Endothelial cell of umbilical vein (primary cell): ENCODE data around the gene MFSD6. TPM values are rescaled to one million over a fixed set of nuclear protein-coding genes. Genes with fewer than 3 reads are reported as not detected.

ENCODE experiments used
- BruUV-seq: library from RNA; stranded (reverse); fragments of 400-500 nt; replicated peaks from 2 replicates; lab custom pipeline; 2021; lab: Mats Ljungman, UMichigan
- CTCF ChIA-PET: fragments of 300-600, 350-600 bp; sonication (Branson Sonifier 250); formaldehyde crosslinking; loops from one replicate; lab custom pipeline; 2021; ENCODE audit warnings: antibody characterized with exemption, inconsistent platforms; lab: Charles Lee
- POLR2A ChIA-PET: fragments of 300-600, 350-600 bp; sonication (Branson Sonifier 250); formaldehyde crosslinking; loops from one replicate; lab custom pipeline; 2021; ENCODE audit warnings: antibody characterized with exemption, inconsistent platforms; lab: Charles Lee
- DNase-seq: peaks from one replicate; pipeline ENCODE4 v3.0.0-alpha.2; 2011; ENCODE audit warnings: low read depth, low spot score
- FAIRE-seq: peaks from 2 replicates; lab custom pipeline; 2011; peaks lifted over from hg19 to GRCh38; lab: Jason Lieb, UNC
- H2AFZ ChIP-seq: 2 replicates; pipeline ENCODE4 v1.6.0; 2012; ENCODE audit warnings: low read depth, low read length, control low read depth, inconsistent platforms
- H3K27ac ChIP-seq: 2 replicates; pipeline ENCODE4 v1.5.1; 2011; ENCODE audit warnings: low read depth, mild to moderate bottlenecking, control low read depth, low read length, moderate library complexity; ENCODE audit not compliant: insufficient read depth
- H3K27me3 ChIP-seq, 2 experiments: 2 replicates each; pipeline versions ENCODE4 v1.6.0 to v1.6.1; 2011; ENCODE audit warnings: low read length in 2 of 2, mixed read lengths in 1 of 2; ENCODE audit not compliant: control insufficient read depth in 2 of 2, insufficient read depth in 2 of 2
- H3K36me3 ChIP-seq, 2 experiments: 2 replicates in 1 of 2; 3 replicates in 1 of 2; pipeline ENCODE4 v1.5.1; 2011; ENCODE audit warnings: low read length in 2 of 2, mild to moderate bottlenecking in 1 of 2, moderate library complexity in 1 of 2; ENCODE audit not compliant: control insufficient read depth in 2 of 2, insufficient read depth in 2 of 2; ENCODE audit errors: extremely low read depth in 1 of 2
- H3K4me1 ChIP-seq: 3 replicates; pipeline ENCODE4 v1.5.1; 2011; ENCODE audit warnings: mild to moderate bottlenecking, low read length; ENCODE audit not compliant: control insufficient read depth, insufficient read depth; ENCODE audit errors: extremely low read depth
- H3K4me2 ChIP-seq: 2 replicates; pipeline ENCODE4 v1.6.1; 2011; ENCODE audit warnings: low read length, control low read depth, mixed read lengths; ENCODE audit not compliant: insufficient read depth
- H3K4me3 ChIP-seq, 3 experiments: fragments of 200-600 bp in 1 of 3; sonication (generic), shearing (Covaris generic) in 1 of 3; replicated peaks in 1 of 3; 2 replicates each; pipeline ENCODE4 v1.5.1; 2011 to 2016; ENCODE audit warnings: control low read depth in 3 of 3, low read length in 3 of 3, mild to moderate bottlenecking in 2 of 3, inconsistent platforms in 1 of 3, low read depth in 1 of 3, moderate library complexity in 1 of 3; ENCODE audit not compliant: insufficient read depth in 1 of 3
- H3K79me2 ChIP-seq: 2 replicates; pipeline ENCODE4 v1.6.0; 2012; ENCODE audit warnings: low read length, inconsistent platforms; ENCODE audit not compliant: control insufficient read depth, insufficient read depth
- H3K9ac ChIP-seq: replicated peaks from 2 replicates; pipeline ENCODE3; 2011; ENCODE audit warnings: low read length, control low read depth; ENCODE audit not compliant: insufficient read depth; ENCODE audit errors: extremely low read depth
- H3K9me1 ChIP-seq: replicated peaks from 3 replicates; pipeline ENCODE4 v1.6.0; 2011; ENCODE audit warnings: mild to moderate bottlenecking, low read length; ENCODE audit not compliant: control insufficient read depth, insufficient read depth; ENCODE audit errors: extremely low read depth
- H3K9me3 ChIP-seq: replicated peaks from 2 replicates; pipeline ENCODE4 v1.5.1; 2012; ENCODE audit warnings: low read length, inconsistent platforms; ENCODE audit not compliant: control insufficient read depth, insufficient read depth
- H4K20me1 ChIP-seq: replicated peaks from 2 replicates; pipeline ENCODE3; 2011; ENCODE audit warnings: mild to moderate bottlenecking, low read length; ENCODE audit not compliant: control insufficient read depth, insufficient read depth; ENCODE audit errors: extremely low read depth
- EZH2 ChIP-seq: IDR thresholded peaks from 2 replicates; pipeline ENCODE4 v1.6.1; 2012; ENCODE audit warnings: borderline replicate concordance, low read depth, mild to moderate bottlenecking, moderate library complexity, low read length, inconsistent platforms; ENCODE audit not compliant: severe bottlenecking
- FOS ChIP-seq: IDR thresholded peaks from 2 replicates; pipeline ENCODE4 v1.6.1; 2011; ENCODE audit warnings: mild to moderate bottlenecking, low read length, moderate library complexity, borderline replicate concordance; ENCODE audit not compliant: insufficient read depth
- GATA2 ChIP-seq: IDR thresholded peaks from 2 replicates; pipeline ENCODE4 v1.7.0; 2011; ENCODE audit warnings: low read depth, mild to moderate bottlenecking, moderate library complexity, mixed read lengths, low read length; ENCODE audit not compliant: insufficient read length, insufficient read depth
- JUN ChIP-seq: IDR thresholded peaks from 2 replicates; pipeline ENCODE4 v1.6.1; 2011; ENCODE audit warnings: borderline replicate concordance, low read depth; ENCODE audit not compliant: insufficient read length, insufficient read depth
- MYC ChIP-seq: IDR thresholded peaks from one replicate; pipeline ENCODE4 v1.6.1; 2011; ENCODE audit warnings: mild to moderate bottlenecking, low read depth, low read length
- POLR2A ChIP-seq: IDR thresholded peaks from 2 replicates; pipeline ENCODE4 v1.6.1; 2012; ENCODE audit warnings: low read depth, mild to moderate bottlenecking, control low read depth, low read length
- POLR2AphosphoS5 ChIP-seq: IDR thresholded peaks from 2 replicates; pipeline ENCODE4 v1.6.1; 2012; ENCODE audit warnings: low read depth, mild to moderate bottlenecking, control low read depth, low read length, moderate library complexity; ENCODE audit not compliant: insufficient read depth
- dilution Hi-C: fragments of 300-500 bp; cut with MboI; formaldehyde crosslinking; loops from one replicate; pipeline ENCODE4 v1.15.0; 2019; ENCODE audit warnings: low sequenced_read_pairs; ENCODE audit not compliant: extremely low pct_ligation_motif_present
- intact Hi-C: fragments of 100-400 bp; cut with micrococcal nuclease; formaldehyde crosslinking; loops from one replicate; pipeline ENCODE4 v1.10.0; 2022
- polyA plus RNA-seq, 4 experiments: library from polyadenylated mRNA; depleted of rRNA in 3 of 4; stranded (reverse) in 3 of 4; unstranded in 1 of 4; fragments of >200 nt; gene quantifications; 2 replicates each; pipeline versions ENCODE4 v1.2.1 to v1.2.3, GENCODE V29; 2011 to 2012; ENCODE audit warnings: missing spikeins in 1 of 4
- total RNA-seq: library from RNA; stranded (reverse); gene quantifications from 2 replicates; pipeline ENCODE4 v1.2.3, GENCODE V29; 2021
- TF ChIP-seq, protein P1 (sequence below): IDR thresholded peaks from 2 replicates; pipeline ENCODE4 v1.6.1; 2011; ENCODE audit not compliant: insufficient read depth, insufficient read length
- TF ChIP-seq, protein P2 (sequence below), 2 donors: IDR thresholded peaks; 1 replicate in 1 of 2; 2 replicates in 1 of 2; pipeline ENCODE4 v1.5.1; 2011; ENCODE audit warnings: low read length in 2 of 2, mild to moderate bottlenecking in 2 of 2, moderate library complexity in 2 of 2, control low read depth in 1 of 2, inconsistent platforms in 1 of 2, low read depth in 1 of 2; ENCODE audit not compliant: insufficient read depth in 1 of 2; ENCODE audit errors: extremely low read depth in 1 of 2

MFSD6 gene
- total and polyA plus RNA-seq, 2 donors (not counting 3 experiments of a cell fraction or from before 2014, with no cell fraction given): 4.3 to 4.5 TPM

DNA sequence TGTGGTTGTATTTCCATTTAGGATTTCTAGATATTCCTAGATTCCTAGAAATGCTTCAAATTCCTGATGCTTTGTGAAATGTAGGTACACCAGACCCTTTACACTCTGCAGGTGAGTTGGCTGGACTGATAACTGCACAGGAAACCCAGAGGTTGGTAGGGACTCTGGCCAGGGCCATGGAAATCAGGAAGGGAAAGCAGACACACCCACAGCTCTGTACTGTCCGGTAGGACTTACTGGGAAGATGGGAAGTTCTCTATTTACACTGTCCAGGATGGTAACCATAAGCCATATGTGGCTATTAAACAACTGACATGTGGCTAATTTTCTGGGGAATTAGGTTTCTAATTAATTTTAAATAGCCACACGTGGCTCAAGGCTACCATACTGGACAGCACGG, 94.9 kb downstream of the MFSD6 start:
- no peaks in the 10 kb centered on the region for H3K36me3 ChIP-seq
- DNase-seq: no peak
- H4K20me1 ChIP-seq: no peaks in the 10 kb centered on the region
- no peaks in the 10 kb centered on the region for H3K9me3 ChIP-seq
- no peak overlapping the region for H2AFZ ChIP-seq
- H3K4me1 ChIP-seq: no peaks in the 10 kb centered on the region
- H3K4me3 ChIP-seq: no peak overlapping the region
- no peak for TF ChIP-seq MYC
- TF ChIP-seq, protein P1, sequence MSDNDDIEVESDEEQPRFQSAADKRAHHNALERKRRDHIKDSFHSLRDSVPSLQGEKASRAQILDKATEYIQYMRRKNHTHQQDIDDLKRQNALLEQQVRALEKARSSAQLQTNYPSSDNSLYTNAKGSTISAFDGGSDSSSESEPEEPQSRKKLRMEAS: no peak
- no peak for TF ChIP-seq GATA2
- no peak for TF ChIP-seq POLR2A
- TF ChIP-seq EZH2: no peak
- TF ChIP-seq POLR2AphosphoS5: no peak
- TF ChIP-seq JUN: no peak
- TF ChIP-seq FOS: no peak
- TF ChIP-seq, protein P2, sequence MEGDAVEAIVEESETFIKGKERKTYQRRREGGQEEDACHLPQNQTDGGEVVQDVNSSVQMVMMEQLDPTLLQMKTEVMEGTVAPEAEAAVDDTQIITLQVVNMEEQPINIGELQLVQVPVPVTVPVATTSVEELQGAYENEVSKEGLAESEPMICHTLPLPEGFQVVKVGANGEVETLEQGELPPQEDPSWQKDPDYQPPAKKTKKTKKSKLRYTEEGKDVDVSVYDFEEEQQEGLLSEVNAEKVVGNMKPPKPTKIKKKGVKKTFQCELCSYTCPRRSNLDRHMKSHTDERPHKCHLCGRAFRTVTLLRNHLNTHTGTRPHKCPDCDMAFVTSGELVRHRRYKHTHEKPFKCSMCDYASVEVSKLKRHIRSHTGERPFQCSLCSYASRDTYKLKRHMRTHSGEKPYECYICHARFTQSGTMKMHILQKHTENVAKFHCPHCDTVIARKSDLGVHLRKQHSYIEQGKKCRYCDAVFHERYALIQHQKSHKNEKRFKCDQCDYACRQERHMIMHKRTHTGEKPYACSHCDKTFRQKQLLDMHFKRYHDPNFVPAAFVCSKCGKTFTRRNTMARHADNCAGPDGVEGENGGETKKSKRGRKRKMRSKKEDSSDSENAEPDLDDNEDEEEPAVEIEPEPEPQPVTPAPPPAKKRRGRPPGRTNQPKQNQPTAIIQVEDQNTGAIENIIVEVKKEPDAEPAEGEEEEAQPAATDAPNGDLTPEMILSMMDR (IDR thresholded peaks at IDR 0.05; ENCODE audit: extremely low read depth in 1 of 2, insufficient read depth in 1 of 2, low read depth in 1 of 2, low read length in 2 of 2): no peak
- H3K4me2 ChIP-seq: no peak overlapping the region
- POLR2A ChIA-PET: no interaction called here
- no peaks in the 10 kb centered on the region for H3K79me2 ChIP-seq
- H3K27me3 ChIP-seq: no peaks in the 10 kb centered on the region
- dilution Hi-C loops (no loop called here), intact Hi-C loops (no loop called here)
- no peak overlapping the region for H3K9ac ChIP-seq
- BruUV-seq: no TSS peak
- H3K9me1 ChIP-seq: no peaks in the 10 kb centered on the region
- no peak overlapping the region for H3K27ac ChIP-seq
- CTCF ChIA-PET: no interaction called here
- FAIRE-seq: no peak
